ENCODE measurements around the gene FAM107B. TPM values are rescaled to one million over a fixed set of nuclear protein-coding genes. Genes with fewer than 3 reads are reported as not detected.

The FAM107B gene
- total and polyA plus RNA-seq, 2 donors, result 49.1 to 52.3 TPM

- WGBS, result 96% methylated on average over 4 of the region's 4 CpGs
- H3K27ac ChIP-seq (ENCODE audit: low read depth in 1 of 2, low read length in 1 of 2), result no peak overlapping the region
These were observed 190.7 kb downstream of the FAM107B start for GRCh38 chr10:14583967-14584366.

GRCh38 chr10:14583252-14583651 is 191.4 kb downstream of the FAM107B start:
- Histone ChIP-seq H3K27ac (ENCODE audit: low read depth in 1 of 2, low read length in 1 of 2) (no peak overlapping the region), H3K36me3 (ENCODE audit: control insufficient read depth in 2 of 2, insufficient read depth in 2 of 2, low read length in 1 of 2) (no peaks in the 10 kb centered on the region), H3K9me3 (ENCODE audit: control insufficient read depth in 2 of 2, insufficient read depth in 1 of 2, low read length in 1 of 2) (no peaks in the 10 kb centered on the region), H3K27me3 (ENCODE audit: control insufficient read depth in 2 of 2, insufficient read depth in 1 of 2, low read length in 1 of 2) (no peaks in the 10 kb centered on the region), H3K4me3 (ENCODE audit: low read length in 2 of 2) (no peak overlapping the region), H3K4me1 (ENCODE audit: control insufficient read depth in 2 of 2, insufficient read depth in 2 of 2, low read length in 2 of 2) (peaks cover 21 to 43% of the 10 kb centered on the region in 2 donors)
- DNase-seq (ENCODE audit: low read depth in 6 of 9, low spot score in 9 of 9), result peak in 1 of 9 donors; percentile 66
- 88% methylated on average over 11 of the region's 11 CpGs for WGBS

More at GRCh38 chr10:14583967-14584366, 190.7 kb downstream of the FAM107B start:
- Histone ChIP-seq H3K27me3 (ENCODE audit: control insufficient read depth in 2 of 2, insufficient read depth in 1 of 2, low read length in 1 of 2) (no peaks in the 10 kb centered on the region), H3K4me1 (ENCODE audit: control insufficient read depth in 2 of 2, insufficient read depth in 2 of 2, low read length in 2 of 2) (peaks cover 28 to 47% of the 10 kb centered on the region in 2 donors), H3K36me3 (ENCODE audit: control insufficient read depth in 2 of 2, insufficient read depth in 2 of 2, low read length in 1 of 2) (no peaks in the 10 kb centered on the region), H3K9me3 (ENCODE audit: control insufficient read depth in 2 of 2, insufficient read depth in 1 of 2, low read length in 1 of 2) (no peaks in the 10 kb centered on the region), H3K4me3 (ENCODE audit: low read length in 2 of 2) (no peak overlapping the region)
- no peak for DNase-seq (ENCODE audit: low read depth in 6 of 9, low spot score in 9 of 9)

GRCh38 chr10:14581553-14582321 is 193.0 kb downstream of the FAM107B start:
- 98% methylated on average over 7 of the region's 7 CpGs for WGBS
- Histone ChIP-seq H3K4me3 (ENCODE audit: low read length in 2 of 2) (no peak overlapping the region), H3K36me3 (ENCODE audit: control insufficient read depth in 2 of 2, insufficient read depth in 2 of 2, low read length in 1 of 2) (peaks cover 0 to 2% of the 10 kb centered on the region in 2 donors), H3K27ac (ENCODE audit: low read depth in 1 of 2, low read length in 1 of 2) (no peak overlapping the region), H3K9me3 (ENCODE audit: control insufficient read depth in 2 of 2, insufficient read depth in 1 of 2, low read length in 1 of 2) (no peaks in the 10 kb centered on the region), H3K4me1 (ENCODE audit: control insufficient read depth in 2 of 2, insufficient read depth in 2 of 2, low read length in 2 of 2) (peaks cover 8 to 28% of the 10 kb centered on the region in 2 donors), H3K27me3 (ENCODE audit: control insufficient read depth in 2 of 2, insufficient read depth in 1 of 2, low read length in 1 of 2) (no peaks in the 10 kb centered on the region)
- no peak for DNase-seq (ENCODE audit: low read depth in 6 of 9, low spot score in 9 of 9)

GRCh38 chr10:14580671-14581332 is 193.9 kb downstream of the FAM107B start:
- no peaks in the 10 kb centered on the region for H3K27me3 ChIP-seq (ENCODE audit: control insufficient read depth in 2 of 2, insufficient read depth in 1 of 2, low read length in 1 of 2)
- WGBS, result 98% methylated on average over 13 of the region's 13 CpGs
- H3K27ac ChIP-seq (ENCODE audit: low read depth in 1 of 2, low read length in 1 of 2), result no peak overlapping the region
- H3K4me3 ChIP-seq (ENCODE audit: low read length in 2 of 2), result no peak overlapping the region
- H3K9me3 ChIP-seq (ENCODE audit: control insufficient read depth in 2 of 2, insufficient read depth in 1 of 2, low read length in 1 of 2), result no peaks in the 10 kb centered on the region
- H3K4me1 ChIP-seq (ENCODE audit: control insufficient read depth in 2 of 2, insufficient read depth in 2 of 2, low read length in 2 of 2), result peaks cover 1 to 18% of the 10 kb centered on the region in 2 donors
- peaks cover 0 to 2% of the 10 kb centered on the region in 2 donors for H3K36me3 ChIP-seq (ENCODE audit: control insufficient read depth in 2 of 2, insufficient read depth in 2 of 2, low read length in 1 of 2)
- no peak for DNase-seq (ENCODE audit: low read depth in 6 of 9, low spot score in 9 of 9)

GRCh38 chr10:14579405-14579804 is 195.3 kb downstream of the FAM107B start:
- peaks cover 0 to 2% of the 10 kb centered on the region in 2 donors for H3K36me3 ChIP-seq (ENCODE audit: control insufficient read depth in 2 of 2, insufficient read depth in 2 of 2, low read length in 1 of 2)
- DNase-seq (ENCODE audit: low read depth in 6 of 9, low spot score in 9 of 9), result no peak
- H3K4me3 ChIP-seq (ENCODE audit: low read length in 2 of 2), result no peak overlapping the region
- peaks cover 0 to 4% of the 10 kb centered on the region in 2 donors for H3K4me1 ChIP-seq (ENCODE audit: control insufficient read depth in 2 of 2, insufficient read depth in 2 of 2, low read length in 2 of 2)
- 94% methylated on average over 1 of the region's 1 CpG for WGBS
- H3K27ac ChIP-seq (ENCODE audit: low read depth in 1 of 2, low read length in 1 of 2), result no peak overlapping the region
- no peaks in the 10 kb centered on the region for H3K9me3 ChIP-seq (ENCODE audit: control insufficient read depth in 2 of 2, insufficient read depth in 1 of 2, low read length in 1 of 2)
- no peaks in the 10 kb centered on the region for H3K27me3 ChIP-seq (ENCODE audit: control insufficient read depth in 2 of 2, insufficient read depth in 1 of 2, low read length in 1 of 2)

GRCh38 chr10:14578060-14578952 is 196.4 kb downstream of the FAM107B start:
- WGBS, result 86% methylated on average over 18 of the region's 18 CpGs
- DNase-seq (ENCODE audit: low read depth in 6 of 9, low spot score in 9 of 9), result no peak
- Histone ChIP-seq H3K4me1 (ENCODE audit: control insufficient read depth in 2 of 2, insufficient read depth in 2 of 2, low read length in 2 of 2) (peaks cover 0 to 3% of the 10 kb centered on the region in 2 donors), H3K27me3 (ENCODE audit: control insufficient read depth in 2 of 2, insufficient read depth in 1 of 2, low read length in 1 of 2) (no peaks in the 10 kb centered on the region), H3K4me3 (ENCODE audit: low read length in 2 of 2) (no peak overlapping the region), H3K36me3 (ENCODE audit: control insufficient read depth in 2 of 2, insufficient read depth in 2 of 2, low read length in 1 of 2) (peaks cover 0 to 2% of the 10 kb centered on the region in 2 donors), H3K9me3 (ENCODE audit: control insufficient read depth in 2 of 2, insufficient read depth in 1 of 2, low read length in 1 of 2) (no peaks in the 10 kb centered on the region), H3K27ac (ENCODE audit: low read depth in 1 of 2, low read length in 1 of 2) (no peak overlapping the region)

GRCh38 chr10:14574885-14575284 is 199.8 kb downstream of the FAM107B start:
- Histone ChIP-seq H3K36me3 (ENCODE audit: control insufficient read depth in 2 of 2, insufficient read depth in 2 of 2, low read length in 1 of 2) (peaks cover 0 to 2% of the 10 kb centered on the region in 2 donors), H3K9me3 (ENCODE audit: control insufficient read depth in 2 of 2, insufficient read depth in 1 of 2, low read length in 1 of 2) (peaks cover 0 to 2% of the 10 kb centered on the region in 2 donors), H3K4me1 (ENCODE audit: control insufficient read depth in 2 of 2, insufficient read depth in 2 of 2, low read length in 2 of 2) (peaks cover 14 to 27% of the 10 kb centered on the region in 2 donors), H3K27me3 (ENCODE audit: control insufficient read depth in 2 of 2, insufficient read depth in 1 of 2, low read length in 1 of 2) (no peaks in the 10 kb centered on the region), H3K27ac (ENCODE audit: low read depth in 1 of 2, low read length in 1 of 2) (no peak overlapping the region), H3K4me3 (ENCODE audit: low read length in 2 of 2) (no peak overlapping the region)
- WGBS, result 96% methylated on average over 6 of the region's 6 CpGs
- no peak for DNase-seq (ENCODE audit: low read depth in 6 of 9, low spot score in 9 of 9)

- Histone ChIP-seq H3K9me3 (ENCODE audit: control insufficient read depth in 2 of 2, insufficient read depth in 1 of 2, low read length in 1 of 2) (peaks cover 0 to 2% of the 10 kb centered on the region in 2 donors), H3K27ac (ENCODE audit: low read depth in 1 of 2, low read length in 1 of 2) (no peak overlapping the region), H3K27me3 (ENCODE audit: control insufficient read depth in 2 of 2, insufficient read depth in 1 of 2, low read length in 1 of 2) (no peaks in the 10 kb centered on the region), H3K36me3 (ENCODE audit: control insufficient read depth in 2 of 2, insufficient read depth in 2 of 2, low read length in 1 of 2) (peaks cover 0 to 2% of the 10 kb centered on the region in 2 donors), H3K4me3 (ENCODE audit: low read length in 2 of 2) (no peak overlapping the region), H3K4me1 (ENCODE audit: control insufficient read depth in 2 of 2, insufficient read depth in 2 of 2, low read length in 2 of 2) (peaks cover 14 to 32% of the 10 kb centered on the region in 2 donors)
- no peak for DNase-seq (ENCODE audit: low read depth in 6 of 9, low spot score in 9 of 9)
- WGBS, result 98% methylated on average over 3 of the region's 3 CpGs
These were observed 200.4 kb downstream of the FAM107B start for GRCh38 chr10:14574291-14574690.
